HepG2 (cell line): Measurements from ENCODE around the gene FGFR4. TPM values are rescaled to one million over a fixed set of nuclear protein-coding genes. Genes with fewer than 3 reads are reported as not detected.

Experiments used
- DMTF1 ChIP-seq: sonication (generic); formaldehyde crosslinking; IDR thresholded peaks from 2 replicates; pipeline ENCODE4 v1.4.0; 2020; ENCODE audit warnings: mild to moderate bottlenecking, missing genetic modification reagents
- HCFC1 ChIP-seq: fragments of 150-350 bp; IDR thresholded peaks from 2 replicates; pipeline ENCODE4 v1.6.1; 2014; ENCODE audit warnings: low read depth, low read length
- KLF15 ChIP-seq: sonication (generic); formaldehyde crosslinking; IDR thresholded peaks from 2 replicates; pipeline ENCODE4 v1.8.1; 2023; ENCODE audit warnings: borderline replicate concordance, mild to moderate bottlenecking, inconsistent platforms, missing genetic modification reagents, mixed read lengths
- MTERF4 ChIP-seq: sonication (generic); formaldehyde crosslinking; IDR thresholded peaks from 2 replicates; pipeline ENCODE4 v1.8.0; 2023; ENCODE audit warnings: mild to moderate bottlenecking, missing genetic modification reagents
- SMARCC2 ChIP-seq: fragments of 450-650 bp; IDR thresholded peaks from 2 replicates; pipeline ENCODE4 v1.6.1; 2017; ENCODE audit warnings: antibody characterized with exemption, mild to moderate bottlenecking
- SNAPC4 ChIP-seq: sonication (generic); formaldehyde crosslinking; IDR thresholded peaks from 2 replicates; pipeline ENCODE4 v1.4.0; 2020; ENCODE audit warnings: mild to moderate bottlenecking, missing genetic modification reagents
- TFAP4 ChIP-seq: sonication (generic); IDR thresholded peaks from 2 replicates; pipeline ENCODE4 v1.6.1; 2016; ENCODE audit warnings: low read depth, borderline replicate concordance
- TGIF2 ChIP-seq: IDR thresholded peaks from 2 replicates; pipeline ENCODE4 v1.6.1; 2016; ENCODE audit warnings: control low read depth, missing compliant biosample characterization
- ZBTB43 ChIP-seq: sonication (generic); formaldehyde crosslinking; conservative IDR thresholded peaks from 2 replicates; pipeline ENCODE4 v1.4.0; 2020; ENCODE audit warnings: missing genetic modification reagents
- ZNF264 ChIP-seq: sonication (generic); formaldehyde crosslinking; IDR thresholded peaks from 2 replicates; pipeline ENCODE4 v1.4.0; 2020; ENCODE audit warnings: missing genetic modification reagents
- ZNF333 ChIP-seq: sonication (generic); formaldehyde crosslinking; IDR thresholded peaks from 2 replicates; pipeline ENCODE4 v1.4.0; 2020; ENCODE audit warnings: mild to moderate bottlenecking, missing genetic modification reagents, borderline replicate concordance
- ZNF549 ChIP-seq: sonication (generic); formaldehyde crosslinking; IDR thresholded peaks from 2 replicates; pipeline ENCODE4 v1.5.0; 2020; ENCODE audit warnings: missing genetic modification reagents
- ZNF644 ChIP-seq: IDR thresholded peaks from 2 replicates; pipeline ENCODE4 v1.6.1; 2016; ENCODE audit warnings: low read depth
- ZNF737 ChIP-seq: sonication (generic); formaldehyde crosslinking; IDR thresholded peaks from 2 replicates; pipeline ENCODE4 v1.5.0; 2020; ENCODE audit warnings: missing genetic modification reagents, mild to moderate bottlenecking, borderline replicate concordance
- ZNF773 ChIP-seq: sonication (generic); formaldehyde crosslinking; IDR thresholded peaks from 2 replicates; pipeline ENCODE4 v1.4.0; 2020; ENCODE audit warnings: missing genetic modification reagents, borderline replicate concordance
- ZNF891 ChIP-seq: sonication (generic); formaldehyde crosslinking; IDR thresholded peaks from 2 replicates; pipeline ENCODE4 v1.5.0; 2020; ENCODE audit warnings: mild to moderate bottlenecking, missing genetic modification reagents
- ZSCAN5A ChIP-seq: sonication (generic); formaldehyde crosslinking; IDR thresholded peaks from 2 replicates; pipeline ENCODE4 v1.8.0; 2022; ENCODE audit warnings: mild to moderate bottlenecking, missing genetic modification reagents, borderline replicate concordance
- polyA plus RNA-seq, 8 experiments: library from polyadenylated mRNA; depleted of rRNA in 3 of 8; stranded (reverse) in 7 of 8; unstranded in 1 of 8; fragments of >200 nt; fragmentation: Illumina TruSeq in 4 of 8; extraction: Trizol in 4 of 8; gene quantifications; 2 replicates each; pipeline versions ENCODE4 v1.2.1 to v1.2.3, GENCODE V29; 2011 to 2016; ENCODE audit warnings: low read depth in 4 of 8, missing spikeins in 1 of 8, mixed read lengths in 1 of 8; ENCODE audit not compliant: insufficient read depth in 1 of 8
- total RNA-seq, 5 experiments: library from RNA; depleted of rRNA; stranded (reverse); fragments of >200 nt; fragmentation: Illumina TruSeq; extraction: Trizol; gene quantifications; 2 replicates each; pipeline ENCODE4 v1.2.3, GENCODE V29; 2016; ENCODE audit warnings: low read depth in 1 of 5

FGFR4 gene
- total and polyA plus RNA-seq, 2 of the 13 experiments (the other 11 are each of a cell fraction or from before 2014, with no cell fraction given) = 129 to 219 TPM

GRCh38 chr5:177087398-177088005 is 787 bp downstream of the FGFR4 start (continued):
- TF ChIP-seq ZSCAN5A (CRISPR knock-in tag) (no peak), TGIF2 (CRISPR knock-in tag) (no peak), ZNF737 (CRISPR knock-in tag) (no peak), ZNF333 (CRISPR knock-in tag) (no peak), ZNF549 (no peak), KLF15 (no peak), ZNF891 (CRISPR knock-in tag) (no peak), TFAP4 (no peak), DMTF1 (no peak), HCFC1 (no peak), ZNF773 (CRISPR knock-in tag) (no peak), SMARCC2 (no peak), ZBTB43 (CRISPR knock-in tag) (no peak), MTERF4 (CRISPR knock-in tag) (no peak), ZNF264 (CRISPR knock-in tag) (no peak), ZNF644 (no peak), SNAPC4 (no peak)
